ENCODE results near the gene TELO2.

Gene TELO2

DNA sequence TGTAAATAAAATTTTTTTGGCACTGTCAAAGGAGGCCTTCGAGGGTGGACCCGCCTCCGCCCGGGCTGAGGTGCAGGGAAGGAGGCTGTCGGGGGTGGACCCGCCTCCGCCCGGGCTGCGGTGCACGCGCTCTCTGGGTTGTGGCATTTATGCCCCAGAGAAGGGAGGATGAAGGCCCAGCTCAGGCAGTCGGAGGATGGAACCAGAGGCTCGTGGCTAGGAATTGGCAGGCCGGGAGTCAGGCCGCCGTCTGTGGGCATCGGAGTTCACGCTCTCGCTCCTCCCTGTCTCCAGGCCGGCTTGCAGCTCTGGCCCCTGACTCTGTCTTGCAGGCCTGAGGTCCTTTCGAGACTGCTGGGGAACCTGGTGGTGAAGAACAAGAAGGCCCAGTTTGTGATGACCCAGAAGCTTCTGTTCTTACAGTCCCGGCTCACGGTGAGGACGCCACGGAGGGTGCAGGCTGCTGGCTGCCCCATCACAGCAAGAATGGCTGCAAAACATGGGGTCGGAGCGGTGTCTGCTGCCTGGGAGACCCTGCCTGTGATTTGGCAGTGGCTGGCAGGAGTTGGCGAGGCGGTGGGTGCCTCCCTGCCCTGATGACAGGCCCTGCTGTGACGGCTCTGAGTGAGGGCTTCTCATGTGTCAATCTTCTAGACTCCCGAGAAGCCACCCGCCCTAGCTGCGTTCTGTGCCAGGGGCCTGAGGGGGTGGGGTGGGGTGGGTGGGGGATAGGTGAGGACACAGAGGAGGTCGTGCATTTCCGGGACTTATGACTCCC lies 5.9 kb downstream of the TELO2 start:
- TF ChIP-seq, protein P1, sequence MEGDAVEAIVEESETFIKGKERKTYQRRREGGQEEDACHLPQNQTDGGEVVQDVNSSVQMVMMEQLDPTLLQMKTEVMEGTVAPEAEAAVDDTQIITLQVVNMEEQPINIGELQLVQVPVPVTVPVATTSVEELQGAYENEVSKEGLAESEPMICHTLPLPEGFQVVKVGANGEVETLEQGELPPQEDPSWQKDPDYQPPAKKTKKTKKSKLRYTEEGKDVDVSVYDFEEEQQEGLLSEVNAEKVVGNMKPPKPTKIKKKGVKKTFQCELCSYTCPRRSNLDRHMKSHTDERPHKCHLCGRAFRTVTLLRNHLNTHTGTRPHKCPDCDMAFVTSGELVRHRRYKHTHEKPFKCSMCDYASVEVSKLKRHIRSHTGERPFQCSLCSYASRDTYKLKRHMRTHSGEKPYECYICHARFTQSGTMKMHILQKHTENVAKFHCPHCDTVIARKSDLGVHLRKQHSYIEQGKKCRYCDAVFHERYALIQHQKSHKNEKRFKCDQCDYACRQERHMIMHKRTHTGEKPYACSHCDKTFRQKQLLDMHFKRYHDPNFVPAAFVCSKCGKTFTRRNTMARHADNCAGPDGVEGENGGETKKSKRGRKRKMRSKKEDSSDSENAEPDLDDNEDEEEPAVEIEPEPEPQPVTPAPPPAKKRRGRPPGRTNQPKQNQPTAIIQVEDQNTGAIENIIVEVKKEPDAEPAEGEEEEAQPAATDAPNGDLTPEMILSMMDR (conservative IDR thresholded peaks at IDR 0.05; ENCODE audit: low read length) = no peak
- DNase-seq (ENCODE audit: low read depth) = no peak
- H3K4me3 ChIP-seq (ENCODE audit: low read length) = no peak overlapping the region

DNA sequence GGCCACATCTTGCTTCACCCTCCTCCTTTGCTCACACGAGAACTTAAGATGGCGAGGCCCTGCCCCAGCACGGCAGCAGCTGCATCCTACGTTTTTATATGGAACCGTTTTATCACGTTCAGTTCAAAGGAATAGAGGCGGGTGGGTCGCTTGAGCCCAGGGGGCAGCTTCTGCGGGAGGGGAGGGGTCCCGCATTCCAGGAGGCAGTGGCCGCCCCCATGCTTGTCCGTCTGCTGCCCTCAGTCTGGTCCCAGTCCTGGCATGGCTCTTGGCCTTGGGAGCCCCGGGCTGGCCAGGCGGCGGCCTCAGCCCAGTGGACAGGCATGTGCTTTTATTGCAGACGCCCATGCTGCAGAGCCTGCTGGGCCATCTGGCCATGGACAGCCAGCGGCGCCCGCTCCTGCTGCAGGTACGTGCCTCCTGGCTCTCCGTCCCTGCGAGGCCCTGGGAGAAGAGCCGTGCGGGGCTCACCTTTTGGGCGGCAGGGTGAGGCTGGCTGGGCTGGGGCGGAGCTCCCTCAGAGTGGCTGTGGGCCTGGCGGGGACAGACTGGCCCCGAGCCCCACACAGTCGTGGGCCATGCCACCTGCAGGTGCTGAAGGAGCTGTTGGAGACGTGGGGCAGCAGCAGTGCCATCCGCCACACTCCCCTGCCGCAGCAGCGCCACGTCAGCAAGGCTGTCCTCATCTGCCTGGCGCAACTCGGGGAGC lies 6.8 kb downstream of the TELO2 start:
- TF ChIP-seq, protein P1 (conservative IDR thresholded peaks at IDR 0.05; ENCODE audit: low read length) = no peak
- DNase-seq (ENCODE audit: low read depth) = no peak
- no peak overlapping the region for H3K4me3 ChIP-seq (ENCODE audit: low read length)

DNA sequence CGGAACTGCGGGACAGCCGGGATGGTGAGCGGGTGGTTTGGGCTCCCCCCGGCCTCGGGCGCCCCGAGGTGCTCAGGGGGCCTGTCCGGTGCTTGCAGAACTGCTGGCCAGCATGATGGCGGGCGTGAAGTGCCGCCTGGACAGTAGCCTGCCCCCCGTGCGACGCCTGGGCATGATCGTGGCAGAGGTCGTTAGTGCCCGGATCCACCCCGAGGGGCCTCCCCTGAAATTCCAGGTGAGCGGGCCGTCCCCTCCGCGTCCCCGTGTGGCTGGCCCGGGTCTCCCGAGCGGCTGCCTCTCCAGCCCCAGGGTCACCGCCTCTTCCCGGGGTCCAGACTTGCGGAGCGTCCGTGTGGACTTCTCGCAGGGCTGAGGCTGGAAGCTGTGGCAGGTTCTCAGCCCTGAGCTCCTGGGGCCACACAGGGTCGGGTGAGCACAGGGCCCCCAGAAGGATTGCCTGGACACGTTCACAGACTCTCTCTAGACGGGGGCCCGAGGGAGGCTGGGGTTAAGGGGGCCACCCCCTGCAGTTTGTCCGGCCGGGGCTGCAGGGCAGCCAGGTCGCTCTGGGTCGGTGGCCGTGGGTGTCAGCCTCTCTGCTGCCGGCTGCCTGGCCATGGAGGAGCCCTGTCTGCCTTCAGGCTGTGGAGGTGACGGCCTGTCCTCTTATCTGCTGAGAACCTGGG lies 7.4 kb downstream of the TELO2 start:
- H3K4me3 ChIP-seq (ENCODE audit: low read length) = no peak overlapping the region
- TF ChIP-seq, protein P1 (conservative IDR thresholded peaks at IDR 0.05; ENCODE audit: low read length) = no peak
- no peak for DNase-seq (ENCODE audit: low read depth)

DNA sequence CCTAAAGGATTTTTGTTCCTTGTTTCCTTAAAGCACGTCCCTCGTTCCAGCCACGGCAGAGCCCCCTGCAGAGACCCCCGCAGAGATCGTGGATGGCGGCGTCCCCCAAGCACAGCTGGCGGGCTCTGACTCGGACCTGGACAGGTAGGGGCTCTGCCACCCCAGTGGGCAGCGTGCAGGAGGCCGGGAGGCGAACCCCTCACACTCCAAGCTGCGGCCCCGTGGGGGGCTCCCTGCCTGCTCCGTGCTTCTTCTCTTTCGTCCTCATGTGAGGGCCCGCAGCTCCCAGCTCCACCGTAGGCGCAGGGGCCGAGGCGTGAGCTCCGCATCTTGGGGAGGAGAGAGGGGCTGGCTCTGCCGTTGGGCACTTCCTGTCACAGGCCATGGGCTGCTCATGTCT lies 8.5 kb downstream of the TELO2 start:
- H3K4me3 ChIP-seq (ENCODE audit: low read length) = no peak overlapping the region
- no peak for DNase-seq (ENCODE audit: low read depth)
- TF ChIP-seq, protein P1 (conservative IDR thresholded peaks at IDR 0.05; ENCODE audit: low read length) = no peak

DNA sequence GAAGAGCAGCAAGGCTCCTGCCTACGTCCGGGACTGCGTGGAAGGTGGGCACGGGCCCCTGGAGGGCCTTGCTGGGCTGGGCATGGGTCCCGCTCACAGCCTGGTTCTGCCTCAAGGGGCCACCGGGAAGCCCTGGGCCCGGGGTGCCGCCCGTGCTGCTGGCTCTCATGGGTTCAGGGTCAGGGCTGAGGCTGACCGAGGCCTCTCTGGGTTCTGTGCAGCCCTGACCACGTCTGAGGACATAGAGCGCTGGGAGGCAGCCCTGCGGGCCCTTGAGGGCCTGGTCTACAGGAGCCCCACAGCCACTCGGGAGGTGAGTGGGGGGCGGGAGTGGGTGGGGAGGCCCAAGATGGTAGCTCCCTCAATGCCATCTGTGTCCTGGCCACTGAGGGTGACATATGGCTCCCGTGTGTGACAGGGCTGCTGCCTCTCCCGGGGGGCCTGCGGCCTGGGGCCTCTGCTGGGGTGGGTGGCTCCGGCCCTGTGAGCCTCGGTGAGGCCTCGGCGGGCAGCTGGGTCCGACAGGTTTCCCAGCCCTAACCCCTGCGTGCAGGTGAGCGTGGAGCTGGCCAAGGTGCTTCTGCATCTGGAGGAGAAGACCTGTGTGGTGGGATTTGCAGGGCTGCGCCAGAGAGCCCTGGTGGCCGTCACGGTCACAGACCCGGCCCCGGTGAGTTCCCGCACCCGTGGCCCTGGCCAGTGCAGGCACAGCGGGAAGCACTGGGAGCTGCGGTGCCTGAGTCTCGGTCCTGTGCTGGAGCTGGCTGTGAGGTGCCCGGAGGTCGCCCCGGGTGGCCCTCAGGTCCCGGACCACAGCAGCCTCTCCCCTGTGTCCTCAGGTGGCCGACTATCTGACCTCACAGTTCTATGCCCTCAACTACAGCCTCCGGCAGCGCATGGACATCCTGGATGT lies 9.2 kb downstream of the TELO2 start:
- no peak overlapping the region for H3K4me3 ChIP-seq (ENCODE audit: low read length)
- TF ChIP-seq, protein P1 (conservative IDR thresholded peaks at IDR 0.05; ENCODE audit: low read length) = no peak
- DNase-seq (ENCODE audit: low read depth) = no peak

DNA sequence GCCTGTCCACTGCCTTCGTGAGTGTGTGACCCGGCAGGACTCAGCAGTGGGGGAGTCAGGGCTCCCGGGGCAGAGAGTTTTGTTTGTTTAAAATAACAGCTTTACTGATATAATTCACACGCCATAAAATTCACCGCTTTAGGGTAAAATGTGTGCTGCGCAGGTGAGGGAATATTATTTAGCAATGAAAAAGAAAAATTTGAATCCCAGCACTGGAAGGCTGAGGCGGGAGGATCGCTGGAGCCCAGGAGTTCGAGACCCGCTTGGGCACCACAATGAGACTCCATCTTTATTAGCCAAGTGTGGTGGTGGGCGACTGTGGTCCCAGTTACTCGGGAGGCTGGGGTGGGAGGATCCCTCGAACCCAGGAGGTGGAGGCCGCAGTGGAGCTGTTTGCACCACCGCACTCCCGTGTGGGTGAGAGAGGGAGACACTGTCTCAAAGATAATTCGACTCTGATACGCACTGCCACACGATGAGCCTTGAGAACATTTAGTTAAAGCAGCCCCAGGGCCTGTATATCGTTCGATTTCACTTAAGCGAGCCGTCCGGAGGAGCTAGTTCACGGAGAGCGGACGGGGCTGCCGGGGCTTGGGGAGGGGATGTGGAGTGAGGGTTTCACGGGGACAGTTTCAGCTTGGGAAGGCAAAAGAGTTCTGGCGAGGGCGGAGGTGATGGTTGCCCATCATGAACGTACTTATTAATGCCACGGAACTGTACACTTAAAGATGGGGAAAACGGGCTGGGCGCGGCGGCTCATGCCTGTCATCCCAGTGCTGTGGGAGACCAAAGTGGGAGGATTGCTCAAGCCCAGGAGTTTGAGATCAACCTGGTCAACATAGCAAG lies 10.2 kb downstream of the TELO2 start:
- DNase-seq (ENCODE audit: low read depth) = no peak
- TF ChIP-seq, protein P1 (conservative IDR thresholded peaks at IDR 0.05; ENCODE audit: low read length) = no peak
- H3K4me3 ChIP-seq (ENCODE audit: low read length) = no peak overlapping the region
